ENCODE results near the gene FUBP3.

DNA sequence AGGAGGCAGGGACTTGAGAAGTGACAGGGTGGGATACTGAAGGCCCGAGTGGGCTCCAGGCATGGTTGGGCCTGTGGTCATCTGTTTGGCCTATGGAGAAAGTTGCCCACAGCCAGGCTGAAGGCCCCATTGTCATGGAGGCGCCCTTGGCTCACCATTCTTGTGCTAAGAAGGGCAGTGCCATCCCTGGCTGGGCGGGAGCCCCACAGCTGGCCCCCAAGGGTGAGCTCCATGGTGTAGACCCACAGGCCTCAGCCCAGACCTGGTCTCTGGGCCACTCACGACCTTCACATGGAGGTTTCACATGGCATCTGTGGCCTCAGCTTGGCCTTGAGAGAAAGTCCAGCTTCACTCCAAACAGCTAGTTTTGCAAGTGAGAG is 50.7 kb downstream of the FUBP3 start:
- TF ChIP-seq, protein P1, sequence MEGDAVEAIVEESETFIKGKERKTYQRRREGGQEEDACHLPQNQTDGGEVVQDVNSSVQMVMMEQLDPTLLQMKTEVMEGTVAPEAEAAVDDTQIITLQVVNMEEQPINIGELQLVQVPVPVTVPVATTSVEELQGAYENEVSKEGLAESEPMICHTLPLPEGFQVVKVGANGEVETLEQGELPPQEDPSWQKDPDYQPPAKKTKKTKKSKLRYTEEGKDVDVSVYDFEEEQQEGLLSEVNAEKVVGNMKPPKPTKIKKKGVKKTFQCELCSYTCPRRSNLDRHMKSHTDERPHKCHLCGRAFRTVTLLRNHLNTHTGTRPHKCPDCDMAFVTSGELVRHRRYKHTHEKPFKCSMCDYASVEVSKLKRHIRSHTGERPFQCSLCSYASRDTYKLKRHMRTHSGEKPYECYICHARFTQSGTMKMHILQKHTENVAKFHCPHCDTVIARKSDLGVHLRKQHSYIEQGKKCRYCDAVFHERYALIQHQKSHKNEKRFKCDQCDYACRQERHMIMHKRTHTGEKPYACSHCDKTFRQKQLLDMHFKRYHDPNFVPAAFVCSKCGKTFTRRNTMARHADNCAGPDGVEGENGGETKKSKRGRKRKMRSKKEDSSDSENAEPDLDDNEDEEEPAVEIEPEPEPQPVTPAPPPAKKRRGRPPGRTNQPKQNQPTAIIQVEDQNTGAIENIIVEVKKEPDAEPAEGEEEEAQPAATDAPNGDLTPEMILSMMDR (IDR thresholded peaks at IDR 0.05 in 8 of 11, conservative IDR thresholded peaks at IDR 0.05 in 3 of 11), result no peak
- no peak for TF ChIP-seq POLR2A (IDR thresholded peaks at IDR 0.05)
